ENCODE data around the gene RNF19B.

The RNF19B gene

GRCh38 chr1:32900956-32901822 lies 63.4 kb downstream of the RNF19B start, which contains the start of gene TMEM54:
Gene TMEM54, minus strand, starts transcription at chr1:32901389. Its CDS starts 151 bp downstream, at chr1:32901238.
- DNase-seq (ENCODE audit: low spot score) = no peak

GRCh38 chr1:32900371-32900955 lies 64.1 kb downstream of the RNF19B start:
- no peak for DNase-seq (ENCODE audit: low spot score)

- no peak for DNase-seq (ENCODE audit: low spot score)
Observed at GRCh38 chr1:32899586-32900296, 64.9 kb downstream of the RNF19B start.

DNA sequence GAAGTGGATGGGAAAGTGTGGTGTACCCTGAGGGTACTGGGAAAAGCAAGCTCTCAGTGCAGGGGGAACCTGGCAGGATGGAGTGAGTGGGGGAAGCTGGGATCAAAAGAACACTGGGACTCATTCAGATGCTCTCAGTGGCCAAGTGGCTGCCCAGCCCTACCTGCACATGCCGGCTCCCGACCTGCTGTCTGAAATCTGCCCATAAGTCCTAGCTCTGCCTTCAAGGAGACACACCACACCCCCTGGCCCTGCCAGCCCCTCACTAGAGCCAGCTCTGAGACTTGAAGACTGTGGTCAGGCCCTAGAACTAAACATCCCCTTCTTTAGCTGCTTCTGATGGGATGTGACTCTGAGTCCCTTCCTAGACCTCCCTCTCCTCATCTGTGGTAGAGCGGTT lies 65.7 kb downstream of the RNF19B start:
- no peak for DNase-seq (ENCODE audit: low spot score)

DNA sequence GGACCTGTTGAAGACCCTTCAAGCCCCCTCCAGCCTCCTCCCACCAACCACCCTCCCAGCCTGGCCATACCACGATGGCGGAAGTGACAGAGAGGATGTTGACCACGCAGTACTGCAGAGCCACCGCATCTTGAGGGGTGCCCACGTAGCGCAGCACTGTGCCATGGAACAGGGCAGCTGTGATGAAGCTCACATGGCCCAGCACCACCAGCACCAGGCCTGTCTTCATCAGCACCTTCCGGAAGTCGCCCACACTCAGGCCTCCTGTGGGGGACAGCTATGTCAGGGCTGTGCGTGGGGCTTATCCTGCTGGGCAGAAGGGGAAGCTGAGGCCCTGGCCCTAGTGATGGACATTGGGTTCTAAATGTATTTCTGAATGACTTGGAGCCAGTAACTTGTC lies 66.6 kb downstream of the RNF19B start:
- no peak for DNase-seq (ENCODE audit: low spot score)

- DNase-seq (ENCODE audit: low spot score) = no peak
Observed at GRCh38 chr1:32897082-32898049, 67.2 kb downstream of the RNF19B start.

- no peak for DNase-seq (ENCODE audit: low spot score)
Observed at GRCh38 chr1:32896451-32896850, 68.2 kb downstream of the RNF19B start.

- no peak for DNase-seq (ENCODE audit: low spot score)
Observed at GRCh38 chr1:32895325-32896215, 69.0 kb downstream of the RNF19B start.

GRCh38 chr1:32894681-32895080 lies 69.9 kb downstream of the RNF19B start:
- no peak for DNase-seq (ENCODE audit: low spot score)

GRCh38 chr1:32894019-32894600 lies 70.5 kb downstream of the RNF19B start:
- DNase-seq (ENCODE audit: low spot score) = no peak

DNA sequence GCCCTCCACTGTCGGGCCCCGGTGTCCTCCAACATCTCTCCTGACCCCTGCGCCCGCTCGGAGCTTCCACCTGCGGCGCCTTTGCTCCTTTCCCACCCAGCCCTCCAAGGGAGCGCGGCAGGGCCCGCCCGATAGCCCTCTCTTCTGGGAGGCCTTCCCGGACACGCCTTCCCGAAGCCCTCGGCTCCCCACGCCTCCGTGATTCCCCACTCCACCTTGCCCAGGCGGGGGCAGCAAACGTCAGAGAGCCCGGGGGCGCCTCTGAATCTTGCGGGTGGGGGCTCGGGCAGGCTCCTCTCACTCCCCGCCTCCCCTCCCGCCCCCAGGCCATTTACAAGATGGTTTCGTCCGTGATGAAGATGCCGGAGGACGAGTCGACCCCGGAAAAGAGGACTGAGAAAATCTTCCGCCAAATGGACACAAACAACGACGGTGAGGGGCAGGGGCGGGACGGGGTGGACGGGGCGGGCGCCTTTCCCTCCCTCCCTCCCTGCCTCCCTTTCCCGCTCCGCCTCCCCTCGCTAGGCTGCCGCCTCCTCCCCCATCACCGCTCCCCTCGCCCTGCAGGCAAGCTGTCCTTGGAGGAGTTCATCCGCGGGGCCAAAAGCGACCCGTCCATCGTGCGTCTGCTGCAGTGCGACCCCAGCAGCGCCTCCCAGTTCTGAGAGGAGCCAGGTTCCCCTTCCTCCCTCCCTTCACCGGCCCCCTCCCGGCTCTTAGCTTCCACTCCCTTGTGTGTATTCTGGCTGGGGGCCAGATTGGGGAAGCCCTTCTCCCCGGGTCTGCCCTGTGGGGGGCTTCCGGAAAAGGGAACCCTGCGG lies 71.2 kb downstream of the RNF19B start:
- DNase-seq (ENCODE audit: low spot score) = no peak

- peak; percentile 85 for DNase-seq (ENCODE audit: low spot score)
Observed at GRCh38 chr1:32892368-32893197, 72.0 kb downstream of the RNF19B start.

GRCh38 chr1:32891630-32892029 lies 73.0 kb downstream of the RNF19B start:
- DNase-seq (ENCODE audit: low spot score) = no peak

- DNase-seq (ENCODE audit: low spot score) = no peak
Observed at GRCh38 chr1:32891241-32891570, 73.4 kb downstream of the RNF19B start.

DNA sequence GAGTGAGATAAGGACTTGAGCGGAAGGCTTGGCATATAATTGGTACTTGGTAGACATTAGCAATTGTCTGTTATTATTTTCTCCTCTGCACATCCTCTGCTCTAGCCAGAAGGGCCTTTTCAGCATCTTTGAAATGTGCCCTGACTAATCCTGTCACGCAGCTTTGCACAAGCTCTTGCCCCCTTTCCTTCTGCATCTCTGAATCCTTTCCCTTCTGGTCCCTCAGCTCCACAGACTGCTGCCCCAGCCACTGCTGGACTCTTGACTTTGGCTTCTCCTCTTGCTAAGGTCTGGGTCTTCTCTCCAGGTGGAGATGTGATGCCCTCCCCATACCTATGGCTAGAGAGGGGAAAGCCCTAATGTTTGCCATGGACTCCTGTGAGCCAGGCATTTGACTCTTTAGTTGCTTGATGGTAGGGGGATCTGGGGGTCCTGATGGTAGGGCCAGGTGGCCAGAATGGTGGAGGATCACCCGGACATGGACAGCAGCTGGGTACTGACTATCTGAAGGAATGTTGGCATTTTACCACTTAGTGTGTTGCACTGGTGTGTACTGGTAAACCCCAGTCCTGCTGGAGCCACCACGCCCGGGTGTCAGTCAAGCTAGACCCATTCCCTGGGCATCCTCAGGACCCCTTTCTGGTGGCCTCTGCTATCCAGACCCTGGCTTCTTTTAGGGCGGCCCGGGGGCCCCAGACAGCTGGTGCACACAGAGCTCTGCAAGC lies 73.9 kb downstream of the RNF19B start:
- DNase-seq (ENCODE audit: low spot score) = no peak

- DNase-seq (ENCODE audit: low spot score) = no peak
Observed at GRCh38 chr1:32889731-32890278, 74.8 kb downstream of the RNF19B start.

DNA sequence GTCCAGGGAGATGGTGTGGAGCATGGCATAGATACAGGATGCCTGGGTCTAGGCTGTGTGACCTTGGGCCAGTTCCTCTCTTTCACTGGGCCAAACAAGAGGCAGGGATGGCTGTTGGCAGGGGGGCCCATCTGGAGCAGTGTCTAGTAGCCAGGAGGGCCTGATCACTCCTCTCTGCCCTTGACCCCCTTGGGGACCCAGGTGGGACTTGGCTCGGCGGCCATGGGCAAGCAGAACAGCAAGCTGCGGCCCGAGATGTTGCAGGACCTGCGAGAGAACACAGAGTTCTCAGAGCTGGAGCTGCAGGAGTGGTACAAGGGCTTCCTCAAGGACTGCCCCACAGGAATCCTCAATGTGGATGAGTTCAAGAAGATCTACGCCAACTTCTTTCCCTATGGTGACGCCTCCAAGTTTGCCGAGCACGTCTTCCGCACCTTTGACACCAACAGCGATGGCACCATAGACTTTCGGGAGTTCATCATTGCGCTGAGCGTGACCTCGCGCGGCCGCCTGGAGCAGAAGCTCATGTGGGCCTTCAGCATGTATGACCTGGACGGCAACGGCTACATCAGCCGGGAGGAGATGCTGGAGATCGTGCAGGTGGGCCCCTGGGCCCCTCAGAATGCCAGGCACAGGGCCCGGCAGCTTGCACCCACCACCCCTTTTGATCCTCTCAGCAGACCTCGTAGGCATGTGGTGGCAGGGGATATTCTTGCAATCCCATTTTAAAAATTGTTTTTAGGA lies 75.8 kb downstream of the RNF19B start:
- DNase-seq (ENCODE audit: low spot score) = no peak

Measured in germinal center (tissue), 1 donor.